ENCODE results near the gene HINFP. TPM values are rescaled to one million over a fixed set of nuclear protein-coding genes. Genes with fewer than 3 reads are reported as not detected.
"Not testable (repeated sequence)": the region's sequence is repeated elsewhere in the genome, so short reads cannot be mapped to it uniquely, and the experiment has no call there.

Gene HINFP
- total RNA-seq, 1 experiment from 2014 or later, result 6.7 TPM

GRCh38 chr11:119167077-119167458 lies 45.7 kb downstream of the HINFP start:
- not testable (repeated sequence) for H3K9me3 ChIP-seq (replicated peaks); H3K27me3 ChIP-seq (replicated peaks); H3K36me3 ChIP-seq; H3K27ac ChIP-seq; H3K4me3 ChIP-seq; DNase-seq (ENCODE audit: low read depth in 1 of 2, low spot score in 2 of 2)
- H3K4me1 ChIP-seq (replicated peaks), result peaks cover 14% of the 10 kb centered on the region

DNA sequence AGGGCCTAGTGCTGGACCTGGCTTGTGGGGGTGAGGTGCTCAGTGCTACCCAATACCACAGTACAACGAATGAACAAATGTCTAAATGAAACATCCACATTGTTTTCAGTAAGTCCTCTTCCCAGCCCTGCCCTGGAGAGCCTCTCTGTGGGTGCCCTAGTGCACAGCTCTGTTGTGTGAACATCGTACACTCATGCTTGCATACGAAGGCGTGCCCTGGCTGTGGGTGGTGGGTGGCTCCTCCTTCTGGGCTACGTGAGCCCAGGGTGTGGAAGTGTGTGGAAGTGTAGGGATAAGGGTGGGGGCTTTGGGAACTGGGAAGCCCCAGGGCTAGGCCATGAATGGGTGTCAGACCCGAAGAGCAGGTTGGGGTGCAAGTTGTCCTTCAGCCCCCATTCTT lies 46.6 kb downstream of the HINFP start:
- Histone ChIP-seq H3K4me1 (replicated peaks) (peaks cover 14% of the 10 kb centered on the region), H3K27ac (no peak overlapping the region), H3K27me3 (replicated peaks) (no peaks in the 10 kb centered on the region), H3K9me3 (replicated peaks) (no peaks in the 10 kb centered on the region), H3K4me3 (no peak overlapping the region), H3K36me3 (no peaks in the 10 kb centered on the region)
- no peak for DNase-seq (ENCODE audit: low read depth in 1 of 2, low spot score in 2 of 2)

DNA sequence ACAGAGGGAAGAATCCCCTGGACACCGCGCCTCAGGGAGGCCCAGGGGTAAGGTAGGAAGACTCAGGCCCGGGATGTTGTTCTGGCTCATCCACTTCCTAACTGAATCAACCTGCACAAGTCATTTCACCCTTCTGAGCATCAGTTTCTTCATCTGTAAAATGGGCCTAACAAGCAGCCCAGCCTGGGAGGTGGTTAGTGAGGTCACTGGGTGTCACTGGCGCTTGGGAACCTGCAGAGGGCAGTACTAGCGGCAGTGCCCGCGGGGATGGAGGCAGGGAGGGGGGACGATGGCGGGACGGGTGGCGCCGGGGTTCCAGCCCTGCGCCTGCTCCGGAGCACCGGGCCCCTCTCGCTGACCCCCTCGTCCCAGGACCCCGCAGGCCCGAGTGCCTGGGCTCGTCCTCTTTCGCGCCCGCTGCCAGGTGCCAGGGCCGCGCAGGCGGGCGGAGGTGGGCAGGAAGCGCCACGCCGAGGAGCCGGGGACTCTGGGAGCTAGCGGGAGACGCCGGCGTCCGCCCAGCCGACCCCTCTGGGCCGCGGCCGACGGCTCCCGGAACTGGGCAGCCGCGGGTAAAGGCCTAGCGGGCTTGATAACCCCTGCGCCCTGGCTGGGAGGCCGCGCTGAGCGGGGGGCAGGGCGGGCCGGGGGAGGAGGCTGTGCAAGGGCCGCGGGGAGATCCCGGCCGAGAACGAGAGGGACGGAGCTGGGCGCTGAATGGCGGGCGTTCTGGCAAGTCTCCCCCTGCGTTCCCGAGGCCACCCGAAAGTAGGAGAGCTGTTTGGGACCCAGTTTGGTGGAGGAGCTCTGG lies 47.3 kb downstream of the HINFP start, which contains the start of gene NLRX1:
NLRX1 (plus strand) TSS at position 255 of the 811 bp plus-strand sequence. CDS start 2,679 bp downstream, outside the sequence.
- Histone ChIP-seq H3K4me3 (peak within 1 kb of the TSS; percentile 82), H3K9me3 (replicated peaks) (no peaks in the 10 kb centered on the region), H3K27me3 (replicated peaks) (no peaks in the 10 kb centered on the region), H3K4me1 (replicated peaks) (peaks cover 14% of the 10 kb centered on the region), H3K27ac (peak within 1 kb of the TSS; percentile 96), H3K36me3 (no peaks in the 10 kb centered on the region)
- DNase-seq (ENCODE audit: low read depth in 1 of 2, low spot score in 2 of 2), result peak; percentile 63 to 79

GRCh38 chr11:119169282-119169719 lies 47.9 kb downstream of the HINFP start:
- Histone ChIP-seq H3K4me1 (replicated peaks) (peaks cover 14% of the 10 kb centered on the region), H3K4me3 (peak overlapping the region; percentile 82), H3K9me3 (replicated peaks) (no peaks in the 10 kb centered on the region), H3K27ac (peak overlapping the region; percentile 96), H3K27me3 (replicated peaks) (no peaks in the 10 kb centered on the region), H3K36me3 (no peaks in the 10 kb centered on the region)
- DNase-seq (ENCODE audit: low read depth in 1 of 2, low spot score in 2 of 2), result peak in 1 of 2 experiments; percentile 47

DNA sequence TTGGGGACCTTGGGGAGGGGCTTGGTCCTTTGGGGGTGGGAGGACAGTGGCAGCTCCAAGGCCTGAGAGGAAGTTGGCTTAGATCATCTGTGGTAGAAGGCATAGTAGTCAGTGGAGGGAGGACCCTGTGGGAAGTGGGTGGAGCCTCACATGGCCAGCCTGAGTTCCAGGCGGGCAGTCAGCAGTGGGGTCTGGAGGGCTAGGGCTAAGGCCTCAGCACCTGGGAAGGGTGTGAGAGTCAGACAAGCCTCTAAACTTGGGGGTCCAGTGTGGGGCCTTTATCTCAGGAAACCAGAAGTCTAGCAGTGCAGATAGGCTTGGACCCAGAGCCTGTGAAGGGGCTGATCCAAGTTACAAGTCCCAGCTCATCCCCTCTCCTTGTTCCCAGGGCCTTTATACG lies 51.1 kb downstream of the HINFP start:
- no peak overlapping the region for H3K27ac ChIP-seq
- H3K36me3 ChIP-seq, result no peaks in the 10 kb centered on the region
- H3K4me3 ChIP-seq, result no peak overlapping the region
- peaks cover 6% of the 10 kb centered on the region for H3K4me1 ChIP-seq (replicated peaks)
- DNase-seq (ENCODE audit: low read depth in 1 of 2, low spot score in 2 of 2), result no peak
- H3K27me3 ChIP-seq (replicated peaks), result no peaks in the 10 kb centered on the region
- H3K9me3 ChIP-seq (replicated peaks), result no peaks in the 10 kb centered on the region

- Histone ChIP-seq H3K27me3 (replicated peaks) (no peaks in the 10 kb centered on the region), H3K36me3 (no peaks in the 10 kb centered on the region), H3K9me3 (replicated peaks) (no peaks in the 10 kb centered on the region), H3K4me1 (replicated peaks) (peaks cover 6% of the 10 kb centered on the region), H3K27ac (no peak overlapping the region), H3K4me3 (no peak overlapping the region)
- no peak for DNase-seq (ENCODE audit: low read depth in 1 of 2, low spot score in 2 of 2)
Measured at GRCh38 chr11:119173453-119173852, 52.1 kb downstream of the HINFP start.

GRCh38 chr11:119175493-119176077 lies 54.2 kb downstream of the HINFP start:
- H3K4me1 ChIP-seq (replicated peaks), result no peaks in the 10 kb centered on the region
- no peaks in the 10 kb centered on the region for H3K36me3 ChIP-seq
- no peak overlapping the region for H3K4me3 ChIP-seq
- no peak for DNase-seq (ENCODE audit: low read depth in 1 of 2, low spot score in 2 of 2)
- H3K27ac ChIP-seq, result no peak overlapping the region
- no peaks in the 10 kb centered on the region for H3K27me3 ChIP-seq (replicated peaks)
- no peaks in the 10 kb centered on the region for H3K9me3 ChIP-seq (replicated peaks)

DNA sequence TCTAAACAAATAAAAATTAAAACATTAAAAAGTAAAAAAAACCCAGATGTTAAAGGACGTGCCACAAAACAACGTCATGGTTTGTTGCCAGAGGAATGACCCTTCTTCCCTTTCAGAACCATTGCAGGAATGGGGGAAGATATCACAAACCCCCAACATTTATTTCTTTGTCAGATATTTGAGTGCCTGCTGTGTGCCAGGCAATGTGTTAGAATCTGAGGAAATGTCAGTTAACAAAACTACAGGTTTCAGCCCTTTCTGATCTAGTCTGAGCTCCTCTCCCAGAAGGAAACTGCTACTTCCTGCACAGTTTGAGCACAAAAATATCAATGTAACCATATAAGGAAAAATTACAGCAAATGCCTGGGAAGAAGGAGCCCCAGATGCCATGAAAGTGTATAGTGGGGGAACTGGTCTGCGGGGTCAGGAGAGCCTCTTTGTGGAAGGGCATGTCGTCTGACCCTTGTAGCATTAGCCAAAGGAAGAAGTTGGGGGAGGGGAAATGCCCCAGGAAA lies 56.8 kb downstream of the HINFP start:
- no peaks in the 10 kb centered on the region for H3K9me3 ChIP-seq (replicated peaks)
- no peaks in the 10 kb centered on the region for H3K36me3 ChIP-seq
- DNase-seq (ENCODE audit: low read depth in 1 of 2, low spot score in 2 of 2), result no peak
- no peak overlapping the region for H3K4me3 ChIP-seq
- no peaks in the 10 kb centered on the region for H3K27me3 ChIP-seq (replicated peaks)
- no peaks in the 10 kb centered on the region for H3K4me1 ChIP-seq (replicated peaks)
- H3K27ac ChIP-seq, result no peak overlapping the region

DNA sequence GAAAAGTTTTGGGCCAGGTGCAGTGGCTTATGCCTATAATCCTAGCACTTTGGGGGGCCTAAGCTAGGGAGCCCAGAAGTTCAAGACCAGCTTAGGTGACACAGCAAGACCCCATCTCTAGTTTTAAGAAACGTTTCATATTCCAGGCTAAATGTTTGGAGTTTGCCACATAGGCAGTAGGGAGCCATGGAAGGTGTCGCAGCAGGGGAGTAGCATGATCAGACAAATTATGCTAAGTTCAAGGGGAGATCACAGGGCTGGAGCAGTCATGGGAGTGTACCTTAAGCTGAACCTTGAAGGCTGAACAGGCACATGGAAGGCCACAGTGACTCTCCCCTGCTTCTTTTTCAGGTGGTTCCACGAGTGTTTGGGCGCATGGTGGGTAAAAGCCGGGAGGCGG lies 58.0 kb downstream of the HINFP start:
- H3K27ac ChIP-seq, result no peak overlapping the region
- DNase-seq (ENCODE audit: low read depth in 1 of 2, low spot score in 2 of 2), result no peak
- H3K4me1 ChIP-seq (replicated peaks), result no peaks in the 10 kb centered on the region
- H3K36me3 ChIP-seq, result no peaks in the 10 kb centered on the region
- H3K27me3 ChIP-seq (replicated peaks), result no peaks in the 10 kb centered on the region
- no peak overlapping the region for H3K4me3 ChIP-seq
- no peaks in the 10 kb centered on the region for H3K9me3 ChIP-seq (replicated peaks)

GRCh38 chr11:119179983-119180382 lies 58.6 kb downstream of the HINFP start:
- Histone ChIP-seq H3K4me3 (no peak overlapping the region), H3K36me3 (no peaks in the 10 kb centered on the region), H3K4me1 (replicated peaks) (no peaks in the 10 kb centered on the region), H3K27ac (no peak overlapping the region), H3K9me3 (replicated peaks) (no peaks in the 10 kb centered on the region), H3K27me3 (replicated peaks) (no peaks in the 10 kb centered on the region)
- DNase-seq (ENCODE audit: low read depth in 1 of 2, low spot score in 2 of 2), result no peak

- no peaks in the 10 kb centered on the region for H3K36me3 ChIP-seq
- no peaks in the 10 kb centered on the region for H3K9me3 ChIP-seq (replicated peaks)
- H3K4me3 ChIP-seq, result no peak overlapping the region
- H3K27me3 ChIP-seq (replicated peaks), result no peaks in the 10 kb centered on the region
- no peaks in the 10 kb centered on the region for H3K4me1 ChIP-seq (replicated peaks)
- H3K27ac ChIP-seq, result no peak overlapping the region
- no peak for DNase-seq (ENCODE audit: low read depth in 1 of 2, low spot score in 2 of 2)
Measured at GRCh38 chr11:119180729-119181676, 59.6 kb downstream of the HINFP start.

DNA sequence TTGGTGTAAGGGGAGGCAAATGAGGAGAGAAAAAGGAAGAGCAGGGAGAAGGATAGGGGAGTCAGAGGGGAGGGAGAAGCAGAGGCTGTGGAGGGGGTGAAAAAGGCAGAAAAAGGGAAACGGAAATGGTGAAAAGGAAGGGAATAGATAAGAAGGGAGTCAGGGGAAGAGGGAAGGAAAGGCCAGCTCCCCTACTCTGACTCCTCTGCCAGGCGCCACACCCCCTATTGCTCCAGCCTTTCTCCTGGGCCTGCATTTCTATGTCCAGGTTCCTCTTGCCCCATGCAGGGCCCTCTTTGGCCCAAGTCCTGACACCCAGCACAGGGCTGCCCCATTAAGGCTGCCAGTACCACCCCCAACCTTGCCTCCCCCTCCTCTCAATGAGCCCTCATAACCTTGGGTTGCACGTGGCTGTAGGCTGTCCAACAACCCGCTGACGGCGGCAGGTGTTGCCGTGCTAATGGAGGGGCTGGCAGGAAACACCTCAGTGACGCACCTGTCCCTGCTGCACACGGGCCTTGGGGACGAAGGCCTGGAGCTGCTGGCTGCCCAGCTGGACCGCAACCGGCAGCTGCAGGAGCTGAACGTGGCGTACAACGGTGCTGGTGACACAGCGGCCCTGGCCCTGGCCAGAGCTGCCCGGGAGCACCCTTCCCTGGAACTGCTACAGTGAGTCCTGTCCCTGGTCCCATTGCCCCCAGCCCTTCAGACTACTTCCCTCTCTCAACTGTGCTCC lies 60.5 kb downstream of the HINFP start:
- H3K27ac ChIP-seq, result no peak overlapping the region
- DNase-seq (ENCODE audit: low read depth in 1 of 2, low spot score in 2 of 2), result no peak
- H3K9me3 ChIP-seq (replicated peaks), result no peaks in the 10 kb centered on the region
- H3K4me3 ChIP-seq, result no peak overlapping the region
- H3K36me3 ChIP-seq, result no peaks in the 10 kb centered on the region
- no peaks in the 10 kb centered on the region for H3K4me1 ChIP-seq (replicated peaks)
- no peaks in the 10 kb centered on the region for H3K27me3 ChIP-seq (replicated peaks)

GRCh38 chr11:119184399-119184798 lies 63.0 kb downstream of the HINFP start:
- not testable (repeated sequence) for DNase-seq (ENCODE audit: low read depth in 1 of 2, low spot score in 2 of 2); H3K27me3 ChIP-seq (replicated peaks); H3K4me1 ChIP-seq (replicated peaks); H3K27ac ChIP-seq; H3K36me3 ChIP-seq; H3K4me3 ChIP-seq; H3K9me3 ChIP-seq (replicated peaks)
